ENCODE data around the gene ABAT.
"Not testable (repeated sequence)": the region's sequence is repeated elsewhere in the genome, so short reads cannot be mapped to it uniquely, and the experiment has no call there.

ABAT gene

DNA sequence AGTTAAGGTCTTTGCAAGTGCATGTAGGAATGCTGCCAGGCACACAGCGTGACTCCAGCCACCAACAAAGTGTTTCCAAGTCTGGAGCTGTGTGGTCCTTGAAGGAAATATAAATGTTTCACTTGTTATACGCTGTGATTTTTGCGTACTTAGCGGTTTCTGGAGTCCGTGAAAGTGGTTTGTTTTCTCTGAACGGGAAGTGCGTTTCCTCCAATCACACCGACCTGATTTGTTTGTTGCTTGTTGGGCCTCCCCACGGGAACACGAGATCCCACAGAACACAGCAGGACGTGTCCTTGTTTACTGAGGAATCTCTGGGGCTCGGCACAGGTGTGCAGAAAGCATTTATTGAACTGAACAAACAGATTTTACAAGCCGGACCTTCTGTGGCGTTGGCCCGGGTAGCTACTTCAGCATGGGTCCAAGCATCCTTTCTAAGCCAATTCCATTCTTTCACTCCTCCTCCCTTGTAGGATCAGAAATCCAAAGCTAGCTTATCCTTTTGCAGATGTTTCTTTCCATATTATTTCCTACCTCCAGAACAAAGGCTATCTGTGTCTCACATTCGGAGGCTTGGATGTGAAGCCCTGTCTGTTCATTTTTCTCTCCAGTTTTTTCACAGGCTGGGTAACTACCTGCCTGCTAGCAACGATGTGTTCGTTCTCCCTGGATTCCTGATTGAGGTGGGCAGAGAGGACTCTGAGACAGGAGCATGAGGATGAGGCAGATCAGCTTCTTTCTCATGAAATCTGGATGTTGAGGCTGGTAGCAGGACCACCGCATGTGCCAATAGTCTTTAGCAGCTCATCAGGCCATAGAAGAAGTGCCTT lies 44.6 kb downstream of the ABAT start:
- DNase-seq: no peak

DNA sequence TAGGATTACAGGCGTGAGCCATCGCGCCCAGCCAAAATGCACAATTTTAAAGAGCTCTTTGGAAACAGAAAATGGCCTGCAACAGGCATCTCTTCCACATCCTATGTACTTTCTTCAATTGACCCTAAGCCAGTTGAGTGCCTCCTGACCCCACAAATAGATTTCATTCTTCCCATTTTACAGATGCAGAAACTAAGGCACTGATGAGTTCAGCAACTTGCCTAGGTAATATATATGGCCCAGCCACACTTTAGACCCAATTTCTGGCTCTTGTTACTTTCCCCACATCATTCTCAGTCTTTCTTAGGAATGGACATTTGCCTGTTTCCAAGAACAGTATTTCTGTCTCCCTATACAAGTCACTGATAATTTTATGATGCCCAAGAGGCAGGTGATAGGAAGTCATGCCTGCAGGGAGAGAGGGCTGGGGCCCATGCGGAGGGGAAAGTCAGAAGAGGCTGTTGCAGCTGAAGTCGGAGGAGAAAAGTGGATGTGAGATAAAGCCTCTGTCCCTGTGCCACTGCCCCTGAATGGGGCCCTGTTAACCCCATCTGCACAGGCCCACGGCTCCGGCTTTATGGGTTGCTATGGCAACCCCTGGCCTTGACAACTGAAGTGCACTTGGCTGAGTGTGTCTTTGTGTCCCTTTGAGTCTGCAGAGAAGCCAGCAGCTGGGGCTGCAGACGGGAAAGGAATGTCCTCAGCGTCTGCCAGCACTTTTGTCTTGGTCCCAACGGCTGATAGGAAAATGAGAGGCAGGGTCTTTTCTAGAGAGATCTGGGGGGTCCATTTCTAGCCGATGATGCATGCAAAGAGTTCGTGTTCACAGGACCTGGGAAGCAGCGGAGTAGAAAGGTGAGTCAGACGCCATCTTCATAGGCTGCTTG lies 45.9 kb downstream of the ABAT start:
- no peak for DNase-seq

DNA sequence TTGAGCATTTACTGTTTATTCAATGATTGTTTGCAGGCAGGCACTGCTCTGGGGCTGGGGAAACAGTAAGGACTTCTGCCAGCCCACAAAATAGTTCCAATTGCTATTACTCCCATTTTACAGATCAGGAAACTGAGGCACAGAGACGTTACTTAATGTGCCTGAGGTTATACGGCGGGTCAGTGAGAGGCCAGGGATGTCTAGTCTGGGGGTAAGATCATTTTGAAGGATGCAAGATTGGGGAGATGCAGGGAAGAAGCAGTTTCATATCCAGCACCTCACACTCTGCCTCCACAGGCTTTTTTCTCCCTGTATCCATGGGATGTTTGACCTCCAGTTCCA lies 46.5 kb downstream of the ABAT start:
- DNase-seq: no peak

DNA sequence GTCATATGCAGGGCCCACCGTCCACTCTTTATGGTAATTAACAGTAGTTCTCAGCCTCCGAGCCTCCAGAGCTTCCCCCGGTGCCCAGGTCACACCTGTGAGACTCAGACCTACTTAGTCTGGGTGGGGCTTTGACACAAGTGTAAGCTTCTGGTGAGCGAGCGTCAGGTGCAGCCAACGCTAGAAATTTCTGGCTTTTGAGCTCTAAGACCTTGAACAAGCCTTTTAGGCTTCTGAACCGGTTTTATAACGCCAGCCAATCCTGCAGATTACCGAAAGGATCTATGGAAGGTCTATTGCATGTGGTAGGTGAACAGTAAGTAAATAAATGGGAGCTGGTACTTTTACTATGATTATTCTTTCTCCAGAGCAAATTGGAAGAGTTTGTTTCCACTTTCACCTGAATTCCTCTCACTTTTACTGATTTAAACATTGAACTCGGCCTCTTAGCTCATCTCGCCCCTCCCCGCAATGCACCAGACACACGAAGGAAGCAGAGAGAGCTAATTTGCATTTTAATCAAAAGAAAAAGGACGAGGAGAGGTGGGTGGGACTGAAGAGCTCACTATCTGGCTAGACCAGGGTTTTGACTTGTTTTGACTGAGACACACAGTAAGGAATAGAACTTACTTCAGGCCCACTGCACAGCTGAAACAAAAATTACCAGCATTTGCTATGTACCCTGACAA lies 47.1 kb downstream of the ABAT start:
- no peak for DNase-seq

DNA sequence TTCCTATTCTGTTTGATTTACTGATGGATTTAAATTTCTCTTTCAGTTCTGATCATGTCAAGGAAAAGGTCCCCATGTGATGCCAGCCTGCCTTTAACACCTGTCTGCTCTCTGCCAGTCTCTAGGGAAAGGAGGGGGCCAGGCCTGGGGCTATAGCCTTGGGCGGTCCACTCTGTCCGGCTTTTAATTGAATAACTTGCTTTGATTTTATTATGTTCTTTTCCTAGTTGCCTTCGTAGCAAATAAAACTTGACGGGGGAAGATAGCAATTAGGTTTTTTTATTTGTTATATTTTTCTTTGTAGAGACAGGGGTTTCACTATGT lies 47.6 kb downstream of the ABAT start:
- no peak for DNase-seq

DNA sequence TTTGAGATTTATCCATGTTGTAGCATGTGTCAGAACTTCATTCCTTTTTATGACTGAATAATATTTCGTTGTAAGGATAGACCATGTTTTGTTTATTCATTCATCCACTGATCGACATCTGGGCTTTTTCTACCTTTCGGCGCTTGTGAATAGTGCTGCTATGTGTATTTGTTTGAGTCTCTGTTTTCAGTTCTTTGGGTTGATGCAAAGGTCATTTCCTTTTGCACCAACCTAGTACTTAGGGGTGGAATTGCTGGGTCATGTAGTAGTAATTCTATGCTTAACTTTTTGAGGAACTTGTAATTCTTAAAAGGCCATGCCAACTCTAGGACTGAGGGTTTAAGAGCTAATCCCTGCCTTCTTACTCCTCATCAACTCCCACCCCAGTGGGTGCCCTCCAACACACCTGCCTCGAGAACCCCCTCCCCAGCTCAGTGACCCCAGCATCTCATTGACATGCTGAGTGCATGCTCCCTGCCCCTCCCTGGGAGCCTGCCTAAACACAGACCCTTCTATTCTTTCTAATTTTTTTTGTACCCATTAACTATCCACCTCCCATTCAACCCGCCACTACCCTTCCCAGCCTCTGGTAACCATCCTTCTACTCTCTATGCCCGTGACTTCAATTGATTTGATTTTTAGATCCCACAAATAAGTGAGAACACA lies 51.2 kb downstream of the ABAT start:
- DNase-seq: no peak

DNA sequence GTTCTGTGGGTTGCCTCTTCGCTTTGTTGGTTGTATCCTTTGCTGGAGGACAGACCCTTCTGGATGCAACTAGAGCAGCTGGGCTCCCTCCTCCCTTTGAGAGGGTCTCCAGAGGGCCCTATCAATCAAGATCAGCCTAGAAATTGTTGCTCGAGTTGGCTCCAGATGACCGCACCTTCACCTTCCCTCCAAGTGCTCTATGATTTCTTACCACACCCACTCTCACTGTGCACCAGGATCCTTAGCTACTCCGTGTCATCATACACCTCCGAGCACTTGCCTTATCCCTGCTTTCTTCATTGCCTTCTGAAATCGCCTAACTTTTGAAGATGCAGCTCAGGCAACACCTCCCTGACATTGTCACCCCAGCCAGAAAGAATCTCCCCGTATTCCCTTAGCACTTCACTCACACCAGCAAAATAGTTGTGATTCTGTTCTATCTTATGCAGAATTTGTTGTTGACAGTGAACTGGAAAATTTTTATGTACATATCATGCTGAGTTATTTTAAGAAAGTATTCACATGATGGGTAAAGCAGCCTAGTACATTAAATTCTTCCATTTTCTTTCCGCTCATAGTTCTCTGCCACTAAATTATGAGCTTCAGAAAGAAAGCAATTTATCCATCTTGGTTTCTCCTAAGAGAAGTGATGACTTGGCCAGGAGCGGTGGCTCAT lies 52.9 kb downstream of the ABAT start:
- no peak for DNase-seq

DNA sequence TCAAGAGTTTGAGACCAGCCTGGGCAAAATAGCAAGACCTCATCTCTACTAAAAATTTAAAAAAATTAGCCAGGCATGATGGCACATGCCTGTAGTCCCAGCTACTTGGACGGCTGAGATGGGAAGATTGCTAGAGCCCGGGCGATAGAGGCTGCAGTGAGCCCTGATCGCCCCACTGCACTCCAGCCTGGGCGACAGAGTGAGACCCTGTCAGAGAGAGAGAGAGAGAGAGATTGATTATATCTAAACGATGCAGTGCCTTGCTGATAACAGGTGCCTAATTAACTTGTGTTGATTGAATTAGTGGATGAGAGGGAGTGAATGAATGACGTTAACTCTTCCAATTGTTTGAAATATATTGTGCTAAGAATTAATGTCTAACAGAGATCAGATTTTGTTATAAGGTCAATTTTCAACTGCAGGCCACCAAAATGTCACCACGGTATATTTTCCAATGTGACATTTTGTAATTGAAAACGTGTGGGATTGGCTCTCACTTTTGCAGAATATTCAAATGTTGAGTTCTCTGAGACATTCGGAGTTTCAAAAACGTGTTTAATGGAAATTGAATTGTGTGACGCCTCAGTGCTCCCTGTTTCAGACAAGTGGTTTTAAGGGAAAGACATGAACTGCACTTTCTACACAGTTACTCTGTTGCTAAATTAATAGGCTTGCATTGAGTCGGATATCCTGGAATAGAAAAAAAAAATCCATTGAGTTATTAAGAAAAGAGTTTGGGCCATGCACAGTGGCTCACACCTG lies 53.6 kb downstream of the ABAT start:
- DNase-seq: no peak

DNA sequence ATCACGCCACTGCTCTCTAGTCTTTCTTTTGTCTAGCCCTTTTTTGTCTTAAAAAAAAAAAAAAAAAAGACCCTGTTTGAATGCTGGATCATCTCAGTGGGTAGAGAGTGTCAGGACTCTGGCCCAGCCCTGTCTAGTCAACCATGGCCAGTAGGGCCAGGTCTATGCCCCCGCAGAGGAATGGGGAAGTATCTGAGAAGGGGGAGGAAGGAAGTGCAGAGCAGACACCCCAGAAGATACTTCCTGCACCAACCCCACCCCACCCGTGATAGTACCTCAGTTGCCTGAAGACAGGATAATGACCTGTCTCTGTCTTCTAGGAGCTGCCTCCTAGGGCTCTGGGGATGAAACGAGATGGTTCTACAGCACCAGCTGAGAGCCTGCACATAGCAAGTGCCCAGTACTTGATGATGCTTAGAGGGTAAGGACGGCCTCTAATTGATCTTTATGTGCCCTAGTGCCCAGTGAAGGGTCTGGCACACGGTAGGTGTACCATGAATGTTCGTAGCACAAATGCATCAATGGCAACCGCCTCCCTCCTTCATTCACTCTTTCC lies 55.4 kb downstream of the ABAT start:
- no peak for DNase-seq

DNA sequence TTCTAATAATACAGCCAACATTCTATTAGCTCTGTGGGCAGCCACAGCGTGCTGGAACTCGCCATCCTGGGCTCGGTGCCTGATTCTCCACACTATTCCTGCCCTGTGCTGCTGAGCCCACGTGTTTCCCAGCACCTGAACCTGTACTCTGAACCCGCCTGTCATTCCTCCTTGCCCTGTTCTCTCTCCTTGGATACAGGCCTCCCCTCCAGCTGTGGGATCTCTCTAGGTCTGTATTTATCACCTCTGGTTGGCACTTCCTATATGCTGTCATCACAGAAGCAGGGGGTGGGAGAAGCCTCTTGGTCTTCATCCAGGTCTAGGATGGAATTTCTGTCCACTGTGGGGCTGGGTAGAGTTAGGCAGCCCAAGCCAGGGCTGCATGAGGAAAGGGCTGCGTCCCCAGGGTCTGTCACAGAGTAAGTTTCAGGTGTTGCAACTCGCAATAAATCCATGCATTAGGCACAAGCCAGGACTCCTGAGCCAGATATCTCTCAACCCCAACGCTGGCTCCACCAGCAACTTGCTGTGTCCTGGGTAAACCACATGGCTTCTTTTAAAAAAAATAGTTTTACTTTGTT lies 56.0 kb downstream of the ABAT start:
- DNase-seq: no peak

DNA sequence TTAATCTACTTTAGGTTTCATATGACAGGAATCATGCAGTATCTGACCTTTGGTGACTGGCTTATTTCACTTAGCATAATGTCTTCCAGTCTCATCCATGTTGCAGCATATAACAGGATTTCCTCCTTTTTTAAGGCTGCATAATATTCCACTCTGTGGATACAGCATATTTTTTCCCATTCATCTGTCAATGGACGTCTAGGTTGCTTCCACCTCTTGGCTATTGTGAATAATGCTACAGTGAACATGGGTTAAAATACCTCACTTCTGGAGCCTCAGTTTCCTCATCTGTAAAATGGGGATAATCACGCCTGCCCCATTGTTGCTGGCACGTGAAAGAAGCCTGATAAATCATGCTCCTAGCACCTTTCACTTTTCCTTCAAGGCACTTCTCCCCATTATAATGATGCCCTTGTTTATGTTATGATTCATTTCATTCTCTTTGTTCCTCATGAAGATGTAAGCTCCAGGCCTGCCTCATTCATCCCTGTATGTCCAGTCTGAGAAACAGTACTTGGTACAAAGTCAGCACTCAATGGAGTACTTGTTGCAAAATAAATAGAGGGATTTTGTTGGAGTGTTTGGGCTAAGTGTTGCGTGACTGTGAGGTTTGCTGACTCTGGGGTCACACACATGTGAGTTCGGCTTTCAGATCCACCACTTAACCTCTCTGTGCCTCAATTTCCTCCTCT lies 59.6 kb downstream of the ABAT start:
- DNase-seq: no peak

DNA sequence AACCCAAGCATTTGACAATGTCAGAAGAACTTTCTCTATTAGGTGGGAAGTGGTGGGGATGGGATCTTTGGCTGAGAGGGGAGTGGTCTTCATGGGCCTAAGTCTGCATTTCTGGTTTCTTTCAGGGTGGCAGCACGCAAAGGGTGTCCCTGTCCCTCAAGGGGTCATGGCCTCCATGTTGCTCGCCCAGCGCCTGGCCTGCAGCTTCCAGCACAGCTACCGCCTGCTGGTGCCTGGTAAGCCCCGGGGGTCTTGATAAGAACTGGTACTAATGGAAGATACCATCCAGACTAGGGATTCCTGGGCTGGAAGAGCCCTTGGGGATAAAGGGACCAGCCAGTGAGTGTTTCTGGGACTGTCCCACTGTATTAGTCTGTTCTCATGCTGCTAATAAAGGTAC lies 61.2 kb downstream of the ABAT start:
- DNase-seq: no peak

DNA sequence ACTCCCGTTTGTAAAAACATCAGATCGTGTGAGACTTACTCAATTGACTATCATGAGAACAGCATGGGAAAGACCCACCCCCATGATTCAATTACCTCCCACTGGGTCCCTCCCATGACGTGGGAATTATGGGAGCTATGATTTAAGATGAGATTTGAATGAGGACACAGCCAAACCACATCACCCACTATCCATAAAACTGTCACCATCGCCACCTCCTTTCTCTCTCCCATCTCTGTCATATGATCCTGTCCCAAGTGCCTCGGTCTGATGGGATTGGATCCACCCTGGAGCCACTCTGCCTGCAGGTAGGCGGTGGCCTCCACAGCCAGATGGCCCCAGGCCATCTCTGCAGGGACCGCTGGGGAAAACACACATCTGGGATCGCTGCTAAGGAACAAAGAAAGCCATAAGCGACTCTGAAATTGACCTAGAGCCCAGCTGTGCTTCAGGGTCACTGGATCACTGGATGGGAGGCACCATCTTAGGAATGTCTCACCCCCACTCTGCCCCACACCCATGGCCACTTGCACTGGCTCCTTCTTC lies 61.8 kb downstream of the ABAT start:
- DNase-seq: no peak

DNA sequence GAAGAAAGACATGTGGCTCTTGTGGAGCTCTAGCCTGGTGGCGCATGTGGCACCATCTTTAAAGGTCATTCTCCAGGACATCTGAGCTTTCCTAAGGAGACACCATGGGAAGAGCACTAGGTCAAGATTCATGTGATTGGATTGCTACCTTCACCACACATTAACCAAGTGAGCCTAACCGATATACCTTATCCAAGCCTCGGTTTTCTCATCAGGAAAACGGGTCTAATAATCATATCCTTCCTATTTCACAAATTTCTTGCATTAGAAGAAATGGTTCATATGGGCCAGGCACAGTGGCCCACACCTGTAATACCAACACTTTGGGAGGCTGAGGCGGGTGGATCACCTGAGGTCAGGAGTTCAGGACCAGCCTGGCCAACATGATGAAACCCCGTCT lies 64.7 kb downstream of the ABAT start:
- DNase-seq: no peak

DNA sequence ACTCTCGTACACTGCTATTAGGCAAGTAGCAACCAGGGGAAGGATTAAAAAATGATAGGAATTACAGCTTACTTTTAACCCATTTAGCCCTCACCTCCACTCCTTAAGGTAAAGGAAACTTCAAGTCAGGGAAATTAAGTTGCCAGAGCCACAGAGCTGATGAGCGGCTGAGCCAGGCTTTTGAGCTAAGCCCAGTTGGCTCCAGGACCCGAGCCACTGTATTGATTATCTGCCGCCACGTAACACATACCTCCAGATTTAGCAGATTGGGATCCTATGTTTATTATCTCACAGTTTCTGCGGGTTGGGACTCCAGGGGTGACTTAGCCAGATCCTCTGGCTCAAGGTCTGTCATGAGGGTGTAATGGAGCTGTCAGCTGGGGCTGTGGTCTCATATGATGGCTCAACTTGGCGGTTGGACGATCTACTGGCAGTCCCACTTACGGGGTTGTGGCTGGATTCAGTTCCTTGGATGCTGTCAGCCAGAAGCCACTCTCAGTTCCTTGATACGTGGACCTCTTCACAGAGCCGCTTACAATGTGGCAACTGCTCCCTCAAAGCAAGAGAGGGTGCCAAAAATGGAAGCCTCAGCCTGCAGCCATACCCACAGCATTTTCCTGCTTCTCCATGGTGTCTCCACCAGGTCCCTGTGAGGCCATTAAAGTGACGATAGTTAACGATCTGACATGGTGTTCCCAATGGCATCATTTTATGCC lies 65.7 kb downstream of the ABAT start:
- DNase-seq: no peak

DNA sequence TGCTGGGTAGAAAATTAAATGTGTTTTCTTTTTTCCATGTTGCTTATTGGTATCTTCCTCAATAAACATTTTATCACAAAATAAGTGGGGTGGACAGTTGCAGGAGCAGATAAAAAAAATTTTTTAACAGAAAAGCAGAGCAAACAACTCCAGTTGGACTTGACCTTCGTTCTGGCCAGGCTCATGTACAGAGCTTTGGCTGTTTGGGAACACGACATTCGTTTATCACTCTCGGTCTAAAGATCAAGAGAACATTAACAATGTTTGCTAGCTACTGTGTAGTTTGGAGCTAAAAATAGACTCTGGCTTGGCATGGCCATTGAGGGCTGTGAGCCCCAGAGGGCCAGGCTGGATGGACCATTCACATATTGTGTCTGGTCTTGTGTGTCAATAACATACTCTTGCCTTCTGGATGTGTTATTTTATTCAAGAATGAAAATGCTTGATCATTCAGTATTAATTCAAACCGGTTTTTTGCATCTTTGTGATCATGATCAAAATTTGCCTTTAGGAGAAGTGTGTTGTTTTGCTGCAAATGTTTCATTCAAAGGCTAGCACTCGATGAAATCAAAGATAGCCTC lies 66.4 kb downstream of the ABAT start:
- no peak for DNase-seq

DNA sequence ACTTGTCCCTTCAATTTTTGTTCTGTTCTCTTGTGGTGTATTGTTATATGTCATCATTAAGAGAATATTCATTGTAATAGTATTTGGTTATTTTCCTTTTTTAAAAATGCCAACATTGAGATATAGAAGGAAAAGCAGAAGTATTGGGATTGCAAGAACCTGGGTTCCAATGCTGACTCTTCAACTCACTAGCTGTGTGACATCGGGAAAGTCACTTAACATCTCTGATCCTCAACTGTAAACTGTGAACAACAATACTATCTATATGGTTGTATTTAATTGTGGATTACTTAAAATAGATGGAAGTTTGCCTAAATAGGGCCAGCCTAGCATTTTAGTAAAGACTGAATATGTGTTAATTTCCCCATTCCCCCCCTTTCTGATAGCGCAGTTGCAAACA lies 67.2 kb downstream of the ABAT start:
- no peak for DNase-seq

DNA sequence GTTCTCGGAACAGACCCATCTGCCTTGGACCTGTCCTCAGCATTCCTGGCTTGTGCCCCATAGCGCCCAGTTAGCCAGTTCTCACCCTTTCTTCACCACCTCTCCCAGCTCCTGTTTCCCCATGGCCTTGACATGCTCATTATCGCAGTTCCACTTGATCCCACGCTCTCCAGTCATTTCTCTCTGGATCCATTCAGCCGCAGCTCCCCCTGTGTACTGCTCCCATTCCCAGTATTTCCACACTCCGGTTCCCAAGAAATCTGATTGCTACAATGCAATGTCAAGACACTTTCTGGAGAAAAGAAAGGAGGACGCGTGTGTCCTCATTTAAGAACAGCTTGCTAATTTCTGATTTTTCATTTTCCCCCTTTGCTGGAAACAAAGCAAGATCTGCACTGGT lies 67.7 kb downstream of the ABAT start:
- DNase-seq: no peak

DNA sequence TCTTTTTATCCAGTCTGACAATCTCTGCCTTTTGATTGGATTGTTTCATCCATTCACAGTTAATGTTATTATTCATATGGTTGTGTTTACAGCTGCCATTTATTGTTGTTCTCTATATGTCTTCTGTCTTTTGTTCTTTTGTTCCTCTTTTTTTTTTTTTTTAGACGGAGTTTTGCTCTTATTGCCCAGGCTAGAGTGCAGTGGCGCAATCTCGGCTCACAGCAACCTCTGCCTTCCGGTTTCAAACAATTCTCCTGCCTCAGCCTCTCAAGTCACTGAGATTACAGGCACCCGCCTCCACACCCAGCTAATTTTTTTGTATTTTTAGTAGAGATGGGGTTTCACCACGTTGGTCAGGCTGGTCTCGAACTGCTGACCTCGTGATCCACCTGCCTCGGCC lies 74.5 kb downstream of the ABAT start:
- not testable (repeated sequence) for DNase-seq
